Measurements from ENCODE around the gene PTPN1.
"Not testable (repeated sequence)": the region's sequence is repeated elsewhere in the genome, so short reads cannot be mapped to it uniquely, and the experiment has no call there.

The PTPN1 gene

DNA sequence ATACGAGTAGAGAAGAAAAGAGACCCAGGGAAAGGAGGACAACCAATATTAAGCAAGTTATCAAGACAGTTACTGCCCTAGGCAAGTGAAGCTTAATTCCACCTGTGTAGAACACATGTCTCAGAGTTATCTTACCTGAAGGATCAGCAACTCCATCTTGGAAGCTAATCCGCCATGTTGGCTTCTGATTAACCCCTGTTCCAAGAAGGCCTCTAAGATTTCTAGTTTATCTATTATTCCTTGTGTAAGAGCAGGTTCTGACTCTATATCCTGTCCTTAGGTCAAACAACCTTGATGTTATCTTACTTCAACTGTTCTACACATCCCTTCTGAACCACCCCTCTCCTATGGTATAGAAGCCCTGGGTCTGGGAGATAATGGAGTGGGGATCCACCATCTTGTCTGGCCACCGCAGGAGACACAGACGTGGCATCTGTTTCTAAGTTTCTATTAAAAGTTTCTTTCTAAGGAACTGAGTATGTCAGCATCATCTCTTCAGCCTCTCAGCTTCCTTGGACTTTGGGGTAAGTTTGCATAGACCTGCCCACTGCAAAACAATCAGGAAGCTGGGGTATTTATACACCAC lies 27.7 kb upstream of the PTPN1 start:
- DNase-seq: no peak

DNA sequence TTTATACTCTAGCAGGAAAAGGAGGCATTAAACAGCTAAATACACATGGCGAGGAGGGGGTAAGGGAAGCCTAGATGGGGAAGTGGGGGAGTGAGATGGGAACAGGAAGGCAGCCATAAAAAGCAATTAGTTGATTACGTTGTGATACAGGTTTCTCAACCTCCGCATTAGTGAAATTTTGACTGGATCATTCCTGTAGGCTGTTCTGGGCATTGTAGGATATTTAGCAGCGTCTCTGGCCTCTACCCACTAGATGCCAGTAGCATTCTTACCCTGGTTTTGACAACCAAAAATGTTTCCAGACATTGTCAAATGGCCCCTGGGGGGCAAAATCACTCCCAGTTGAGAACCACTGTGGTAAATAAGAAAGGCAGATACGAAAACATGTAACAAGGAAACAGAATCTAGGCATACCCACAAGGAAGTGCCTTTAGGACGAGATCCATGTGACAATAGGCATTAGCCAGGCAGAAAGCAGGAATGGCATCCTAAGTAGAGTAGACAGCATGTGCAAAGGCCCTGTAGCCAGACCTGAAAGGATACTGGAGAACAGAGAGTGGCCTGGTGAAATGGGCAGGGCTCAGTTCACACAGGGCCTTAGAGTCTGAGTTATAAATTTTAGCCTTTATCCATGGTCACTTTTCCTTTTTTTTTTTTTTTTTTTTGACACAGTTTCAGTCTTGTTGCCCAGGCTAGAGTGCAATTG lies 25.8 kb upstream of the PTPN1 start:
- no peak for DNase-seq

DNA sequence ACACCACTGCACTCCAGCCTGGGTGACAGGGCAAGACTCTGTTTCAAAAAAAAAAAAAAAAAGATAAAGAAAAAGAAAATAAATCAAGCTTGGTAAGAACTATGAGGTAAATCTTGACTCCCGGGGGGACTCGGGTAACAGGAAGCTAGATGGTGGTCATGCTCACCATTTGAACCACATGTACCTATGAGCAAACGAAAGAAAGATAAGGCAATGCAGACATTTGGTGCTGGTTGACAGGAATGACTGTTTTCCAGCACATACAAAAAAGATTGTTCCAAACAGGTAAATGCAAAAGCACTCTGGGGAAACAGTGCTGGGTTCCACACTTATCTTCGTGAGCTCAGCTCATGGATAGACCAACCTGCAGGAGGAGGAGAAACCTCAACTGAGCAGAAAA lies 22.8 kb upstream of the PTPN1 start:
- no peak for DNase-seq

DNA sequence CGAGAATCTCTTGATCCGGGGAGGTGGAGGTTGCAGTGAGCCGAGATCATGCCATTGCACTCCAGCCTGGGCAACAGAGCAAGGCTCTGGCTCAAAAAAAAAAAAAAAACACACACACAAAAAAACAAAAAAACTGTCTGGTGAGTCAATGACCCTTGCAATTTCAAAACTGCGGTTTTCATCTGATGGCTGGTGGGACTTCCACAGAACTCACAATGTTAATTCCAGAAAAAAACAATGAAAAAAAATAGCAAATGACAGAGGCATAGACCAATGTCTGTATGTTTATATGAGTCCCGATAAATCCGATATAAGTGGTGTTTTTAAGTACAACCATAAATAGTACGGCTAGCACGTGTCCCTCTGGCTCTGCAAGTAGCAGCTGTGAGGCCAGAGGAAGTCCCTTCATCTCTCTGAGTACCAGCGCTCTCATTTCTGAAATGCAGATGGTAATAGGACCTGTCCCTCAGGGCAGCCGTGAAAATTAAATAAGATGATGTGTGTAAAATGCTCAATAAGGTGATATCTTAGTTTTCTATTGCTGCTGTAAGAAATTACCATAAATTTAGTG lies 21.9 kb upstream of the PTPN1 start:
- DNase-seq: no peak

DNA sequence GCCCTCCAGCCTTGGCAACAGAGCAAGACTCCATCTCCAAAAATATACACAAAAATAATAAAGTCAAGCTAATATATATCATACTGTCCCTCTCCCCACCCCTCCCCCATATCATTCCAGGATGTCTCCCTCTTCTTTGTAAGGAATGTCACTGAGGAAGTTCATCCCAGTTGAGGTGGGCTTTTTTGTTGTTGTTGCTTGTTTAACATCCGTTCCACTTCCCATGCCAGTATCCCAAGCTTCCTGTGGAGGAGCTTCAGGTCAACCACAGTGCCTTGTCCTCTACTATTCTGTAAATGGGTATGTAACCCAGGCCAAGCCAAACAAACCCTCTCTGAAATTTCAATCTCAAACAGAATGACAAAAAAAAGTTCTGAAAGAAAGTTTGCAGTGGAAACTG lies 19.0 kb upstream of the PTPN1 start:
- no peak for DNase-seq

DNA sequence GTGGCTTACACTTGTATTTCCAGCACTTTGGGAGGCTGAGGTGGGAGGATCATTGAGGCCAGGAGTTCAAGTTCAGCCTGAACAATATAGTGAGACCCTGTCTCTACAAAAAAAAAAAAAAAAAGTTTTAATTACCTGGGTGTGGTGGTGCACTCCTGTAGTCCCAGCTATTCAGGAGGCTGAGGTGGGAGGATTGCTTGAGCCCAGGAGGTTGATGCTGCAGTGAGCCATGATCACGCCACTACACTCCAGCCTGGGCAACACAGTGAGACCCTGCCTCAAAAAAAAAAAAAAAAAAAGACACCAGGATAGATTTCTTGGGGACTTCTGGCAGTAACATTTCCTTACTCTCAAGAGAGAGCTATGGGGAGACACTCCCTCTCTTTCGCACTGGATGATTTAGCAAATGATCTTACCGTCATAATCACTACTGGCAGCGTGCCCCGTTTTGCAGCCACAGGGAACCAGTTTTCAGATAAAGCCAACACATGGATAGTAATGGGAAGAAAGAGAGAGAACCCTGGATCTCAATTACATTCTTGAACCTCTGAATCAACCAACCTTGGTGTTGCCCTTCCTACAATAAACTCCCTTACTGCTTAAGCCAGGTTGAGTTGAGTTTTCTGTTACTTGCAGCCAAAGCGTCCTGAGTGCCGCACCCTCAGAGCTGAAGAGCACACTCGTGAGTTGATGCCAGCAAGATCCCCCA lies 18.1 kb upstream of the PTPN1 start:
- no peak for DNase-seq

DNA sequence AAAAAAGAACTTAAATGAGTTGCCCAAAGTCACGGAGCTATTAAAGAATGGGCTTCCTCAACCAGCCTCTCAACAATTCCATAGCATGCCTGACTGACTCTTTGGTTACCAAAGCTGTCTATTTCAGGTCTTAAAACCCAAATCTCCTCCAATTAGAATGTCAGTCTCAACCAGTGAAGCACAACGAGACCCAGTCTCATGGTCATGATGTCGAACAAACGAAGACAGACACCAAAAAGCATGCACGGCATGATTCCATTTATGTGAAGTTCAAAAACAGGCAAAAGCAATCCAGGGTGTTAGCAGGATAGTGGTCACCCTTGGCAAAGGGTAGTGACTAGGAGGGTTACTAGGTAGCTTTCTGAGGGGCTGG lies 16.3 kb upstream of the PTPN1 start:
- DNase-seq: no peak

DNA sequence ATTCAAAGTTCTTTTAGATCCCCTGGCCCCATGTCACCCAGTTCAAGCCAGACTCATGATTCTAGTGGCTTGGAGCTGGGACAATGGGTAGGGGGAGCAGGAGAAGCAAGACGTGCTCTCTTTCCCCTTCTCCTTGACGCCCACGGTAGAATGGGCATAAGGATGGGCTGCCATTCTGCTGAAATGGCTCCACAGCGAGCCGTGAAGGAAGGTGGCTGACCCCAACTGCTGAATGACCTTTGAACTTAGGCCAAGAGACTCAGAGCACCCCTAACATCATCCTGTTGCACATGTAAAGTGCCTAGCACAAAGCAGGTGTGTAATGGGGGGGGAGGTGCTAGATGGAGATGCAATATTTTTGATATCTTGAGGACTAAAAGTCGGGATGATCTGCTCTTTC lies 15.8 kb upstream of the PTPN1 start:
- no peak for DNase-seq

DNA sequence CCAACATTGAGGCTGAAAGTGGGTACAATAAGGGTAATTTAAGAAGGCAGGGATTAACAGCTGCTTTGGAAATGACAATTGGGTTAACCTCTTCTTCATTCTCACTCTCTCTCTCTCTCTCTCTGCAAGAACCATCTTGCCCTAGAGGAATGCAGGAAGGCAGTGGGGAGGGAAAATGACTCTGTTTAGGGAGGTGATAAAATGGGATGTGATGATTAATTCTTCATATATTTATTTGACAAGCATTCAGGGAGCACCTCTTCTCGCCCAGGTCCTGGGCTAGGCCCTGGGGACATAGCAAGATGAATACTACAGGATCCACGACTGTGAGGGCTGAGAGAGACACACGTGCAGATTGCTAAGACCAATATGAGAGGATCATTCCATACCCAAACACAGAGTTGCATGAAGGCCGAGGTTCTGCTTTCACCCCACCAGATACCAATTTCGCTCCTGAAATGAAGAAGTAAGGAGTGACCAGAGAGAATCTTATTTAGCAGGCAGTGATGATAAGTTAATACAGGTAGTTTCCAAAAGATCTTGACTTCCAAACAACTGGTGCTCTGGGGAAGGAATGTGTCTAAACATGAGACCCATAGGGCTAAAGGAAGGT lies 13.3 kb upstream of the PTPN1 start:
- no peak for DNase-seq

DNA sequence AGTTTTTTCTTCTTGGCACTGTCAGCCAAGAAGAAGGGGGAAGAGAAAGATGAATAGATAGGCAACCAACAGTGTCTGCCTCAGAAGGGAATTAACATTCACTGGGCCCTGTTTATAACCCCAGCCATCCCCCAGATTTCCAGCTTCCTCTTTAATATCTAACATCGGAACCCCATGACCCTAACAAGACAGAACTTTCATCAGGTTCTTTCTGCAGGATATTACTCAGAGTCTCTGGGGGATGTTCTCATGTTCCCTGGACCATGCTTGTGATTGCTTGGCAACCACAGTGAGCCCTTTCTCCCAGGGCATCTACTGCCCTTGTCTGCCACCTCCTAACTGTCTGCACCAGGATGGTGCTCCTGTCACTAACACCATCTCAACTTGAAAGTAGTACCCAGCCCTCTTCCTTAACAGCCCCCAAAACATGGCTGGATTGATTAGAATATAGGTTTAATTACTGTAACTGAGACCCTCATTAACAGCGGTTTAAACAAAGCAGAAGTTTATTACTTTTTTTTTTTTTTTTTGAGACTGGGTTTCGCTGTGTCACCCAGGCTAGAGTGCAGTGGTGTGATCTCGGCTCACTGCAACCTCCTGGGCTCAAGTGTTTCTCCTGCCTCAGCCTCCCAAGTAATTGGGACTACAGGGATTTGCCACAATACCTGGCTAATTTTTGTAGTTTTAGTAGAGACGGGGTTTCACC lies 12.0 kb upstream of the PTPN1 start:
- peak; percentile 52 for DNase-seq

DNA sequence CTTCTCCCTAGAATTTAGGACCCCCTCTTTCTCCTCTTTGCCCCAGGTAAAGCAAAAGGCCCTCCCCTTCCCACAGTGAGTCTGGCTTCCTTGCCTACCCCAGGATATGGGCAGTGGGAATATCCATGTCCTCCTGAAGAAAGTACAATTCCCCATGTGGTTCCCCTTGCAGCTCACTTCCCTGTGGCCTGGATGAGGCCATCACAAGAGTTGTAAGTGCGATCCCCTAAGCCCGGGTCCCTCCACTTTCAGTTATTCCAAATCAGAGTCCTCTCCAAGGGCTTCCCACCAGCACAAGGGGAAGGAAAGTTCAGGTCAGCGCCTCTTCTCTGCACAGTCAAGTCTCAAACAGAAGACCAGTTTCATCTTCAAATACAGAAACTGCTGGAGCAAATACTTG lies 10.2 kb upstream of the PTPN1 start:
- DNase-seq: no peak

DNA sequence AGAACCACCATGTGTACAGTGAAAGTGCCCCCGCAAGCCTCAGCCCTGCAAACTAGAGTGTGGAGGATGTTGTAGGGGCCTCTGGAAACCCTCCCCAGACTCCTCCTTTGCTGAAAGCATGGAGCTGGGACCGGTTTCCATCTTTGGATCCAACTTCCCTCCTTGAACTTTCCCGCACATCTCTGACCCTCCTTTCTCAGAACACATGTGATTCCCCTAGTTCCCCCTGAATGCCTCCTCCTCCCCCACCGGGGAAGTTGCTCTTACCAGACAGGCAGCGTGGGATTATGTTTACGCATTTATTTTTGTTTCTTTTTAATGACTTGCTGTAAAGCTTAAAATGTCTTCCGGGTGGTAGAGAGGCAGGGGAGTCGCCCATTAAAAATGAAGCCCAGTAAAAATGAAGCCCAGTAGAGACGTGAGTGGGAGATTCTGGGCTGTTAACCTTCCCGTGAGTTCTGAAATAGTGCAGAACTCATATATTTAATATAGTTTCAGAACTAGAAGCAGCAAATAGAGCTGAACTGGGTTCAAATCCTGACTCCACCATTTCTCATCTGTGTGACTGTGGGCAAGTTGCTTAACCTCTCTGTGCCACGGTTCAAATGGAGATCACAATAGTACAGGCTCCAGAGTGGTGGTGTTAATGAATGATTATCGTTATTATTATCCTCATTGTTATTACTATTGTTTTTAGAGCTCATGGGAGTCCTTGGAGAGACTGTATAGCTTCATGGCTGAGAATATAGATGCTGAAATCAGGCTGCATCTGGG lies 8.0 kb upstream of the PTPN1 start:
- DNase-seq: no peak

DNA sequence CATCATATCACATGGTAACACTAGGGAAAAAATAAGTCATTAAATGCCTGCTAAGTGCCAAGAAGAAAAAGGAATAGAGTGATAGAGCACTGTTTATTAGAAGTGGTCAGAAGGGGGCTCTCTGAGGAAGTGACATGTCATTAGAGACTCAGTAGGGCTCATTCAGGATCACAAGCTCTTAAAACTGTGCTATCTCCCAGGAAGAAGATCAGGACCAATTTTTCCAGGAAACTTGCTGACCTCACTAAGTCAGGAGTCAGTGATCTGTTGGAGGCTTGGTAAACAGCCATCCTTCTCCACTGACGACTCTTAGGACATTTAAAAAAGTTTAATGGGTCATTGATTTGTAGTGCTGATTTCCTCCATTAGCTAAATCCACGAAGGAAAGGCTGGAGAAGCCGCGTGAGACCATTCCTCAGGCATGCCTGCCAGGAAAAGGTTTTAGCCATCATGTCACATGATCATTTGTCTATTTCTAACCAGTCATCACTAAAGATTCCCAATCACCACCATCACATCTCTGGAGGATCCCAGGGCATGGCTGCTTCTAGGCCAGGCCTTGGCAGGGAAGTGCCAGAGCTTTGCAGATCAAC lies 5.9 kb upstream of the PTPN1 start:
- DNase-seq: no peak

DNA sequence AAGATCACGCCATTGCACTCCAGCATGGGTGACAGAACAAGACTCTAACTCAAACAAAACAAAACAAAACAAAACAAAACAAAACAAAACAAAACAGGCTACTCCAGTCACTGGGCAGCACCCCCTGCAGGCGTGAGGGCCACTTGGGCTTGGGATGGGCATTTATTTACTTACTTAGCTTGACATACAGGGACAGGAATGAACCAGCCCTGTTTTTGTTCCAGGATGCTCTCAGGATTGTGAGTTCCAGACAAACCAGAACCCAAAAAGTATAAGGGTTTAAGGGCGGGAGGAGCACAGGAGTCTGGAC lies 4.0 kb upstream of the PTPN1 start:
- no peak for DNase-seq

DNA sequence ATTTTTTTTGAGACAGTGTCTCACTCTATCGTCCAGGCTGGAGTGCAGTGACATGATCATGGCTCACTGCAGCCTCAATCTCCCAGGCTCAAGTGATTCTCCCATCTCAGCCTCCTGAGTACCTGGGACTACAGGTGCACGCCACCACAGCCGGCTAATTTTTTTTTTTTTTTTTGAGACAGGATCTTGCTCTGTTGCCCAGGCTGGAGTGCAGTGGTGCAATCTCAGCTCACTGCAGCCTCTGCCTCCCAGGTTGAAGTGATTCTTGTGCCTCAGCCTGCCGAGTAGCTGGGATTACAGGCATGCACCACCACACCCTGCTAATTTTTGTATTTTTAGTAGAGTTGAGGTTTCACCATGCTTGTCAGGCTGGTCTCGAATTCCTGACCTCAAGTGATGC lies 2.4 kb upstream of the PTPN1 start:
- not testable (repeated sequence) for DNase-seq

DNA sequence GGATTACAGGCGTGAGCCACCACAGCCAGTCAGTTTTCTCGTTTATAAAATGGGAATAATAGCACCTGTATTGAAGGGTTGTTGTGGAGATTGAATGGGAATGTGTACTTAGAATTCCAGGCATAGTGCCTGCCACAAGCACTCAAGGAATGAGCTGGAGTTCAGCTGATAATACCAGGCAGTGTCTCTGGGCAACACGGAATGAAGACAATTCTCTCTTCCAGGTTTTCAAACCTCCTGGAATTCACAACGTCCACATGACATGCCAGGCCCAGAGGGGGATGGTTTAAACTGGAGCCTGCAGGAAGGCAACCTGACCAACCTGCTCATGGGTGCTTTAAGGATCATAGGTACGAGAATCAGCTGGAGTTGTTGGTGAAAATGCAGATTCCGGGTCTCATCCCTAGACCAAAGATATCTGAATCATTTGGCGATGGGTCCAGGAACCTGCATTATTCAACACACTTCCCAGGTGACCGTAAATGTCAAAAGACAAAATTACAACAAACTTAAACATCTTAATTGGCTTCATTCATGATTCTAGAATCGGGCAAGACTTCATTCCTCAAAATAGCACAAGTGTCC lies 1.9 kb upstream of the PTPN1 start:
- no peak for DNase-seq

DNA sequence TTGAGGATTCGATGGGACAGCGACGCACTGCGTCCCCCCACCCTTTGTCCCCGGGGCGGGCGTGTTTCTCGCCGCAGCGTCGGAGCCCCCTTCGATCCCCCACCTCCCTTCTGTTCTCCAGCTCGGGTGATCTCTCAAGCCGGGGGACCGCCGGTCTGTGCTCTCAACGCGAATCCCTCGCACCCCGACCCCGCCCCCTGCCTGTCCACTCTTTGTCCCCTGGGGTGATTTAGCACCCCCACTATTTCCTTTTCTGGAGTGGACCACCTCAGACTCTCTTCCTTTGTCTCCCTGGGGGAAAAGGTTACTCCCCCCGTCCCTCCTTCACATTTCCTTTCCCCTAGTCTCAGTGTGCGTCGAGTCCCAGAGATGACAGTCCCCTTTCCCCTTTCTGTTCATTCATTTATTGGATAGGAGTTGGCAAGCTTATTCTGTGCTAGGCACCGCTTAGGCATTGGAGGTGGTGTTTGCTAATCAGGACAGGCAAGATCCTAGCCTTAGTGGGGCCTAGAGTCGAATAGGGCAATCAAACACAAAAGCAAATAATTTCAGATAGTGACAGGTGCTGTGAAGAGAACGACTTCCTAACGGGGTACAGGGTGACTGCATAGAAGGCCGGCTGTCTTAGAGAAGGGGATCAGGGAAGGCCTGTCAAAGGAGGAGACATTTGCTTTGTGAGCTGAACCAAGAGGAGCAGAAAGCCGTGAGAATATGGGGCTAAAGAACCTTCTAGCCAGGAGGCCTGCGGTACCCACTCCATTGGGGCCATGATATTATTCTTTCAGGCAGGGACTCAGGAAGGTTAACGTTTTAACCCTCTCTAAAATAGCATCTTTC lies 741 bp downstream of the PTPN1 start:
- no peak for DNase-seq

DNA sequence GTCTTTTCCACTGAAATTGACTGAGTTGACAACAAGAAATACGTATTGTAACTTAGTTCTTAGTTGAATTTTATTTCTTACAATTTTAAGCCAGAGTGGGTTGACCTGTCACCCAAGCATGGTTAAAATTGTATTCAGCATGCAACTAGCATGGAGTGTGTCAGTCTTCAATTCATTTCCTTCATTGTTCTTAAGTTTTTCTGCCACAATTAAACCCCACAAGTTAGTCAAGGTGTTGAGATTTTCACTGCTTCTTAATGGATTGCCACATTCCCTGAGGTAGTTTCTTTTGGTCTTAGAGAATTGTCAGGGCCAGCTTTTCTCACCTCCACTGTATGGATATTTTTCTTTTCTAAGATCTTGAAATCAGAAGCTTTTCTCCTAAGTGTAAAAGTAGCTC lies 2.1 kb downstream of the PTPN1 start:
- no peak for DNase-seq

DNA sequence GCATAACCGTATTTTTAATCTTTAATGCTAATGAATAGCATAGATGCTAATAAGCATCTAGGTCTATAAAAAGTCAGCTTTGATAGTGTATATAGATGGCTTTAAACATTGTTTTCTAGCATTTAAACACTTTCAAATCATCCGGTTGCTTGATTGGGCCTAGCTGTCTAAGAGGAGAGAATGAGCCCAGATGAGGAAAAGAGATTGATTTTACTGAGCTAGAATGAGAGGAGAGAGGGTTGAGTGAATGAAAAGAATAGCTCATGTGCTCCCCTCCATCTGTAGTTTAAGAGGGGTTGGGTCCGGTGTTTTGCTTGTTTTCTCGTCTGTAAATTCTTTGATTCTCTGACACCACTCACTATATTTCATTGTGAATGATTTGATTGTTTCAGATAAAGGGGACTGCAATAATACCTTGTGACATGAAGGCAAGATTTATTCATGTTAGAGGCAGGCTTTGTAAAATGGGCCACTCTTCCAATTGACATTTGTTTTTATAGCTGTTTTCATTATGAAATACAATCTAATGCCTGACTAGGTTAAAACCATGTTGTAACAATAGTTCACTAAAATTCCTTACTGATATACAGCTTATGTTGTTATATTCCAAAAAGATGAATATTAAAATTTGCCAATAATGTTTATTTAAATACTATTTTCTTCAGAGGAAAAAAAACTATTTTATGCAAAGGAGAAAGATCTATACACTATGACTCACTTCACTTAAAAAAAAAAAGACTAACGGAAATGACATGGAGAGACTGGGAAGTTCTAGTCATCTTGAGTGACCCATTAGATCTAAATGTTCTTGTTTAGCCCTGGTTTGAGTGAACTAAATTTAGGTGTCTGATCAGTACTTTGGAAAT lies 3.2 kb downstream of the PTPN1 start:
- no peak for DNase-seq

DNA sequence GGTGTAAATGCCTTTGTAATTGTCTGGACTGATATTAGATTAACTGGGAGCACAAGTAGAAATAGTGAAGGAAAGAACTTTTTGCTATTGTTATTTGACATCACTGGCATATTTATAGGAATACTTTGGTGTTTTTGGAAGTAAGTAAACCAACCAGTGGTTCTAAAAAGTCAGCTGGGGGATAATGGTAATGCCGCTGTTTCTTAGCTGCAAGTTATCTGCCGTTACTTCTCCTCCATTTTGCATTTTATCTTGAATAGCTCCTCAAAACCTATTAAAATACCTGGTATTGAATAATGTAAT lies 3.8 kb downstream of the PTPN1 start:
- no peak for DNase-seq
